GM04503 (cell line): ENCODE measurements around the gene ABR.
A peak's percentile ranks its signal among the peaks of the same experiment; 100 is the strongest.
"Not testable (repeated sequence)": the region's sequence is repeated elsewhere in the genome, so short reads cannot be mapped to it uniquely, and the experiment has no call there.

Source experiments
- DNase-seq: peaks from one replicate; pipeline ENCODE4 v3.0.0-alpha.2; 2012; ENCODE audit warnings: low read depth

Gene ABR

GRCh38 chr17:1173432-1174262, 6.1 kb downstream of the ABR start:
- DNase-seq: no peak

DNA sequence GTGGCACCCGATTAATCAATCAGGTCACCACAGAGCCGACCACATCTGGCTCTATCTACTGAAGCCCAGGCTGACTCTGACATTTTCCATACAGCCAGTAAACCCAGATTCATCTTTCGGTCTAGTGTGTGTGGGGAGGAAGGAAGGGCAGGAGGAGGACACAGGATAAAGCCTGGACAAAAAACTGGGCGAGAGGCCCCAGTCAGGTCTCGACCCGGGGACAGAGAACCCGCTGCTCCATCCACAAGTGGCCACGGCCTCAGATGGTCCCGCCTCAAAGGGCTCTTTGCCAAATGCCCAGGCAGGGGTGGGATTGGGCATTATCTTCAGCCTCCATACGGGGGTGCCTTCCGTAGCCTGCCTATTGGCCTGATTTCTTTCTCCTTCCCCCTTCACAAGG, 7.8 kb downstream of the ABR start:
- no peak for DNase-seq

- no peak for DNase-seq
Measured at GRCh38 chr17:1170739-1171138, 9.0 kb downstream of the ABR start.

DNA sequence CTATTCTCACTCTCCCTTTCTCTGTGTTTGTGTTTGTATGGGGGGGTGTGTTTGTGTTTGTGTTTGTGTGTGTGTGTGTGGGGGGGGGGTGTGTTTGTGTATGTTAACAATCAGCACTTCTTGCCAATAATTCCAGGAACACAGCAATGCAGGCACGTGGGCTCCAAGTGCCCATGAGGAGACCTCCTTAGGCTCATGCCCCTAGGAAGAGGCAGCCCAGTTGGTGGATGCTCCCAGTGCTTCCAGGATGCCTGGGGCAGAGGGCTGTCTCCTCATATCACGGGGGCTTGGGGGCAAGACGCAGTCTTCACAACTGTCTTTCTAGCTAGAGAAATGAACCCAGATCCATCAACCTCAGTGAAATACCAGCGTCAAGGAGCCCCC, 9.9 kb downstream of the ABR start:
- DNase-seq: no peak

GRCh38 chr17:1169221-1169928, 10.4 kb downstream of the ABR start:
- no peak for DNase-seq

GRCh38 chr17:1168533-1169220, 11.1 kb downstream of the ABR start:
- DNase-seq: no peak

DNA sequence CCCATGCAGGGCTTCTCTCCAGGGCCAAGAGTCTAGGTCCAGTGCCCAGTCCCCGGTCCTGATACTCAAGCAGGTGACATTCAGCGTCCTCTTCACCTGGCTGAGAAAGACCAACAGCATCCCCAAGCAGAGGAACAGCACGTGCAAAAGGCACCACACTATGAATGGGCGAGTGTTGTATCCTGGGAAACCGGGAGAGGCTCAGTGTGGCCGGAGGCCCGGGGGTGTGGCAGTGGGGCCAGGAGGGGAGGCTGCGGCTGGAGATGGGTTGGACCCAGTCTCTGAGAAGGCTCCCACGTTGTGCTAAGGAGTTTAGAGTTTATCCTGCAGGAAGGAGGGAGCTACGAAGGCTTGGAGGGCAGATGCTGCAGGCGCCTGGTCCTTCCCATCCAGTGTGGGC, 13.5 kb downstream of the ABR start:
- no peak for DNase-seq

DNA sequence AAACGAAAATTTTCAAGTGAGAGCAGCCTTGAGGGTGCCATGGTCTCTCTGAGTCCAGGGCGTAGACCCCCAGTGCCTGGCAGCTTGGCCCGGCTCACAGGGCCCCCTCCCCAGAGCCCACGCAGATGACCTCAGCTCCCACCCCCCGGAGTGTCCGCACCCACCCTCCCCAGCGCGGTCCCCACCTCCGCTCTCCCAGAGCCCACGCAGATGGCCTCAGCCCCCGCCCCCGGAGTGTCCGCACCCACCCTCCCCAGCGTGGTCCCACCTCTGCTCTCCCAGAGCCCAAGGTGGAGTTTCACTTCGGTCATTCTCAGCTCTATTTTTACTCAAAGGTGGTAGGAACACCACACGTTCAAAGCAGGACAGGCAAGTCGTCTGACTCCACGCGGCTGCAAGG, 13.9 kb downstream of the ABR start:
- no peak for DNase-seq

GRCh38 chr17:1164935-1165556, 14.7 kb downstream of the ABR start:
- no peak for DNase-seq

- no peak for DNase-seq
Measured at GRCh38 chr17:1162116-1162855, 17.5 kb downstream of the ABR start.

GRCh38 chr17:1160591-1161390, 19.0 kb downstream of the ABR start:
- no peak for DNase-seq

DNA sequence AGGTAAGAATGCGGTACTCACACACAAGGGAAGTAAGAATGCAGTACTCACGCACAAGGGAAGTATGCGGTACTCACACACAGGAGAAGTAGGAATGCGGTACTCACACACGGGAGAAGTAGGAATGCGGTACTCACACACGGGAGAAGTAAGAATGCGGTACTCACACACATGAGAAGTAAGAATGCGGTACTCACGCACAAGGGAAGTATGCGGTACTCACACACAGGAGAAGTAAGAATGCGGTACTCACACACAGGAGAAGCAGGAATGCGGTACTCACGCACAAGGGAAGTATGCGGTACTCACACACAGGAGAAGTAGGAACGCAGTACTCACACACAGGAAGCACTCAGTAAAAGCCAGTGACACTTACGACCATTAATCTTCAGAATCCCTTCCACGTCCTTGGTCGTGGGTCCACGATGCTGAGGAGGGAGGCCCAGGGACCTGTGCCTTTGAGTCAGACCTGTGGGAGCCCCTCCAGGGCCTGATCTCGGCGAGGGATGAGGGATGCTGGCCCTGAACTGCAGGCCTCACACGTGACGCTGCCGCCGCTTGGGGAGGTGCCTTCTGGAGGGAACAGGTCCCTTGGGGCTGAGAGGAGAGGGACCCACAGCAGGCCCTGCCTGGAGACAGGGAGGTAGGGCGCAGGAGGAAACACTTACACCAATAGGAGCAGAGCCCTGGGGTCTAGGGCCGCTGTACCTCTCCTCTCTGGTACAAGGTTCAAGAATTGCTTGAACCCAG, 20.2 kb downstream of the ABR start:
- DNase-seq: no peak

DNA sequence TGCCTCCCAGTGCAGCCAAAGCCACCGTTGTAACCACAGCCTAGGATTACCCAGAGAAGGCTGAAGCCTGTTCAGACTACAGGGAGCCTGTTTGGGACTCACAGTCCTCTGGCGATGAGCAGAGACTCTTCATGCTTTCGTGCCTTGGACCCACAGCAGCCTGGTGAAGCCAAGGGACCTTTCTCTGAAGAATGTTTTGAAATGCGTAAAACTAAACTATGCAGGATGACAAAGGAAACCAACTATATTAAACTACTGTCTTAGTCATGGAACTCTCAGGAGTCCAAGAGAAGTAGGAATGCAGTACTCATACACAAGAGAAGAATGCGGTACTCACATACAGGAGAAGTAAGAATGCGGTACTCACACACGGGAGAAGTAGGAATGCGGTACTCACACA, 20.9 kb downstream of the ABR start:
- peak; percentile 21 for DNase-seq

- DNase-seq: no peak
Measured at GRCh38 chr17:1156864-1157263, 22.9 kb downstream of the ABR start.

- DNase-seq: no peak
Measured at GRCh38 chr17:1154704-1155103, 25.1 kb downstream of the ABR start.

DNA sequence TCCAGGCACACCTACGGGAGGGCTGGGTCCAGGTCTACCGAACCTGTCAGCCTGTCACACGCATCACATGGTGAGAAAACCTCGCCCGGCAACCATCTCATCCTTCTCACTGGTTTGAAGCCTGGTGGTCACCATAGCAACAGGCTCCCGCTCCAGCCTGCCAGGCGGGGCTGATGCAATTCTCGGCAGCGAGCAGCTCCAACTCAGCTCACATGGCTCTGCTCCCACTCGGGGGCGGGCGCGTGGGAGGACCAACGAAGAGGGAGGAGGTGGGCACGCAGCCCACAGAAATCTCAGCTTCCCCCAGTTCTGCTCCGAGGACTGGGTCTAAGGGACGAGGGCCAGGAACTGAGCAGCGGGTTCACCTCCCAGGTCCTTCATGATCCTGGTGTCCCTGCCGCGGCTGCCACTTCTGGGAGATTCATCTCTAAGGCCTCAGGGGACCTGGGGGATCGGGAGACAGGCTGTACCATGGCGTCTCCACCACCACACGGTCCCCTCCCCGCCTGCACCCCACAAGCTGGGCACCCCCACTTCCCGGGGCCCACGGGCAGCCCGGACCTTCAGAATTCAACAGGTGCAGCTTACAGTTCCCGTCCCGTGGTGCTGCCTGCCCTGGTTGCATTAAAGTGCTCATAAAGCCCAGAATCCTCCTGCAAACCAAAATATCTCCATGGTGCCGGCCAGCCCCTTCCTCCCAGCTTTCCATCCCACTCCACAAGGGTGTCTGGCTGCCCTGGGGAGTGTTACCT, 25.8 kb downstream of the ABR start:
- peak; percentile 24 for DNase-seq

DNA sequence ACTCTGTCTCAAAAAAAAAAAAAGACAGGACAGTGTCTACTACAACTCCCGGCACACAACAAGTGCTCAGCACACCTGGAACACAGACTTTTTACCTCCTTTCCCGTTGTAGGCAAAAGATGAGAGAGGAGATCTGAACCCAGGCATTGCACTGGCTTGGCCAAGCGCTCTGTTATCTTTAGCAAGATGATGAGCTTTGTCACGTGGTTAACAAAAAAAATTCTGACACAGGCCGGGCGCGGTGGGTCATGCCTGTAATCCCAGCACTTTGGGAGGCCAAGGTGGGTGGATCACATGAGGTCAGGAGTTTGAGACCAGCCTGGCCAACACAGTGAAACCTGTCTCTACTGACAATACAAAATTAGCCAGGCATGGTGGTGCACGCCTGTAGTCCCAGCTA, 27.2 kb downstream of the ABR start:
- DNase-seq: not testable (repeated sequence)

GRCh38 chr17:1150863-1151600, 28.7 kb downstream of the ABR start:
- DNase-seq: no peak

DNA sequence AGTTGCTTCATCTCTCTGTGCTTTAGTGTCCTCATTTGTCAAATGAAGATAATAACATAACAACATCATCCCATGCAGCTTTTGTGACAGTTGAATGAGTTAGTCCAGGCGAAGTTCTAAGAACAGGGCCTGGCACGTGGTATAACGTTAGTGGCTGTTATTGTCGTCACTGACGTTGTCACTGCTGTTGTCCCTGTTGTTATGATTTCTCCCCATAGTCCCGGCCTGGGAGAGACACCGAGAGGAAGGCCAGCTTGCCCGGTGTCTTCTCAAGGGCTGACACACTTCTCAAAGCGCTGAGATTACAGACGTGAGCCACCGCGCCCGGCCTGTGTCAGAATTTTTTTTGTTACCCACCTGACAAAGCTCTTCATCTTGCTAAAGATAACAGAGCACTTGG, 29.9 kb downstream of the ABR start:
- DNase-seq: no peak
